ENCODE measurements around the gene NUP188. TPM values are rescaled to one million over a fixed set of nuclear protein-coding genes. Genes with fewer than 3 reads are reported as not detected.

The NUP188 gene
- total and polyA plus RNA-seq, 2 of the 4 experiments (the other 2 are of a cell fraction) = 53.0 to 59.1 TPM

GRCh38 chr9:129036241-129036922 lies 88.9 kb downstream of the NUP188 start, which contains the start of gene MIGA2:
Gene MIGA2, plus strand, starts transcription at chr9:129036626. Its CDS starts 3,969 bp downstream, at chr9:129040595.
- Histone ChIP-seq H3K56ac (ENCODE audit: extremely low read depth, insufficient read depth, low read length) (peak within 1 kb of the TSS; percentile 49), H3K14ac (replicated peaks; ENCODE audit: low read depth, low read length) (peak within 1 kb of the TSS; percentile 91), H4K20me1 (ENCODE audit: insufficient read depth, low read length) (peaks cover 13% of the 10 kb centered on the region), H3K27me3 (ENCODE audit: control insufficient read depth, insufficient read depth, low read length) (no peaks in the 10 kb centered on the region), H2BK120ac (ENCODE audit: low read depth, low read length) (peak within 1 kb of the TSS; percentile 74), H3K27ac (ENCODE audit: insufficient read depth, low read length) (peak within 1 kb of the TSS; percentile 80), H2AK9ac (replicated peaks; ENCODE audit: low read depth, low read length, poor library complexity) (peak within 1 kb of the TSS; percentile 98), H2AK5ac (ENCODE audit: low read depth, low read length) (peak within 1 kb of the TSS; percentile 54), H2BK5ac (ENCODE audit: low read depth, low read length, poor library complexity, severe bottlenecking) (peak within 1 kb of the TSS; percentile 74), H2AFZ (replicated peaks; ENCODE audit: low read length, poor library complexity) (peak within 1 kb of the TSS; percentile 98), H3K4me2 (ENCODE audit: low read depth, low read length) (peak within 1 kb of the TSS; percentile 96), H4K91ac (ENCODE audit: insufficient read depth, low read depth, low read length) (peak within 1 kb of the TSS; percentile 82), H3K9ac (ENCODE audit: low read depth, low read length) (peak within 1 kb of the TSS; percentile 94), H3K4me3 (ENCODE audit: insufficient read depth, low read depth, low read length) (peak within 1 kb of the TSS; percentile 96), H3K4me1 (ENCODE audit: control insufficient read depth, insufficient read depth, low read length) (peaks cover 14% of the 10 kb centered on the region), H3K23ac (ENCODE audit: low read depth, low read length) (peak within 1 kb of the TSS; percentile 83), H3K9me1 (ENCODE audit: insufficient read depth, low read length) (0 out of 2 replicates have a peak, but pooled peaks cover 10% of the 10 kb centered on the region), H3K18ac (ENCODE audit: low read depth, low read length) (peak within 1 kb of the TSS; percentile 62), H2BK20ac (ENCODE audit: low read depth, low read length) (no peak within 1 kb of the TSS), H4K5ac (ENCODE audit: low read depth, low read length) (peak within 1 kb of the TSS; percentile 93), H3K79me1 (ENCODE audit: low read depth in 1 of 2, low read length in 2 of 2) (peaks cover 14 to 38% of the 10 kb centered on the region in 2 experiments; a peak in 3 of 4 replicates), H4K8ac (ENCODE audit: low read depth in 2 of 2, low read length in 2 of 2) (peak within 1 kb of the TSS; percentile 94 to 98), H3K4ac (ENCODE audit: low read depth, low read length) (peak within 1 kb of the TSS; percentile 83), H3K36me3 (ENCODE audit: control insufficient read depth, insufficient read depth, low read length) (peaks cover 6% of the 10 kb centered on the region), H2BK15ac (ENCODE audit: low read depth, low read length) (peak within 1 kb of the TSS; percentile 59; the same call in 1 of the 3 replicates), H3K9me3 (ENCODE audit: control insufficient read depth, insufficient read depth, low read length) (no peaks in the 10 kb centered on the region)
- dilution Hi-C loops (cut with HindIII; ENCODE audit: low sequenced_read_pairs, unreplicated experiment) (no loop called here), intact Hi-C loops (cut with micrococcal nuclease) (no loop called here), in situ Hi-C loops (cut with MboI; ENCODE audit: low sequenced_read_pairs) (no loop called here)
- ChIA-PET CTCF (interaction anchor here (0.5 kb wide), 1 partner anchor 70 kb away, joined by 3 read pairs; no protein-coding TSS in a partner anchor), POLR2A (ENCODE audit: unreplicated experiment) (no interaction called here)
- ATAC-seq (ENCODE audit: low read depth) (peak; percentile 98), DNase-seq (peak; percentile 98)
- no peak for TF ChIP-seq FOS (IDR thresholded peaks at IDR 0.05; ENCODE audit: low read depth, low read length)
- no peak for TF ChIP-seq RFX5 (IDR thresholded peaks at IDR 0.05; ENCODE audit: low read depth, low read length)
- TF ChIP-seq MAFK (IDR thresholded peaks at IDR 0.05; ENCODE audit: low read depth, low read length) = no peak
- TF ChIP-seq MXI1 (IDR thresholded peaks at IDR 0.05; ENCODE audit: borderline replicate concordance, low read depth, low read length) = peak; percentile 59; the same call in 1 of the 2 replicates
- peak; percentile 91 for TF ChIP-seq BHLHE40 (IDR thresholded peaks at IDR 0.05; ENCODE audit: low read depth, low read length)
- peak; percentile 86; the same call in 1 of the 2 replicates for TF ChIP-seq MAZ (IDR thresholded peaks at IDR 0.05; ENCODE audit: borderline replicate concordance, low read depth, low read length)
- TF ChIP-seq USF2 (IDR thresholded peaks at IDR 0.05; ENCODE audit: low read depth, low read length) = peak; percentile 96
- TF ChIP-seq CEBPB (IDR thresholded peaks at IDR 0.05; ENCODE audit: low read depth, low read length) = peak; percentile 61
- peak; percentile 90 for TF ChIP-seq POLR2A (IDR thresholded peaks at IDR 0.05; ENCODE audit: low read depth, low read length)
- no peak for TF ChIP-seq CTCF (conservative IDR thresholded peaks at IDR 0.05; ENCODE audit: low read depth, low read length)
- TF ChIP-seq RAD21 (IDR thresholded peaks at IDR 0.05; ENCODE audit: low read length) = no peak
- WGBS, 2 experiments (ENCODE audit: extremely low coverage in 2 of 2, insufficient read length in 1 of 2) = 0% methylated on average over 33 of the region's 49 CpGs; no CpG with 5 or more reads in 1 of the 2 experiments
- BruUV-seq (replicated peaks) = no TSS peak
